Stimulated activated CD4-positive, alpha-beta T cell treated with anti-CD3 and anti-CD28 coated beads, Interleukin-12 subunit alpha, Interleukin-12 subunit beta, amount 100 ng/mL, for 4 hours (primary cell): Measurements from ENCODE around the gene ZRANB1.

Source experiments
- DNase-seq: peaks from one replicate; pipeline ENCODE4 v3.0.0-alpha.2; 2020

The ZRANB1 gene

GRCh38 chr10:125008689-125009638, 67.0 kb downstream of the ZRANB1 start:
- no peak for DNase-seq

- DNase-seq: no peak
Observed at GRCh38 chr10:125009661-125010161, 67.8 kb downstream of the ZRANB1 start.

- no peak for DNase-seq
Observed at GRCh38 chr10:125010362-125010761, 68.4 kb downstream of the ZRANB1 start.

- DNase-seq: no peak
Observed at GRCh38 chr10:125011171-125011925, 69.4 kb downstream of the ZRANB1 start.

GRCh38 chr10:125011926-125012705, 70.2 kb downstream of the ZRANB1 start:
- DNase-seq: no peak

GRCh38 chr10:125012851-125013528, 71.1 kb downstream of the ZRANB1 start:
- no peak for DNase-seq

- DNase-seq: no peak
Observed at GRCh38 chr10:125013529-125013872, 71.6 kb downstream of the ZRANB1 start.

GRCh38 chr10:125014086-125014830, 72.3 kb downstream of the ZRANB1 start:
- DNase-seq: no peak

- no peak for DNase-seq
Observed at GRCh38 chr10:125014836-125015355, 73.0 kb downstream of the ZRANB1 start.

GRCh38 chr10:125015356-125015944, 73.5 kb downstream of the ZRANB1 start:
- DNase-seq: no peak

- DNase-seq: no peak
Observed at GRCh38 chr10:125016123-125016522, 74.2 kb downstream of the ZRANB1 start.

- DNase-seq: no peak
Observed at GRCh38 chr10:125016611-125017202, 74.8 kb downstream of the ZRANB1 start.

GRCh38 chr10:125017547-125018298, 75.8 kb downstream of the ZRANB1 start:
- DNase-seq: no peak

- DNase-seq: no peak
Observed at GRCh38 chr10:125018576-125019143, 76.7 kb downstream of the ZRANB1 start.

GRCh38 chr10:125020386-125020785, 78.5 kb downstream of the ZRANB1 start:
- no peak for DNase-seq

- no peak for DNase-seq
Observed at GRCh38 chr10:125020871-125021270, 78.9 kb downstream of the ZRANB1 start.

- no peak for DNase-seq
Observed at GRCh38 chr10:125021686-125022344, 79.9 kb downstream of the ZRANB1 start.

- DNase-seq: no peak
Observed at GRCh38 chr10:125022671-125023070, 80.7 kb downstream of the ZRANB1 start.

GRCh38 chr10:125023255-125023654, 81.3 kb downstream of the ZRANB1 start:
- no peak for DNase-seq
